NCI-H2196 treated with DMSO at 0.1 percent for 48 hours (cell line): ENCODE data around the gene CLCNKB.
"Not testable (repeated sequence)": the region's sequence is repeated elsewhere in the genome, so short reads cannot be mapped to it uniquely, and the experiment has no call there.

ENCODE experiments used
- DNase-seq: peaks from one replicate; lab custom pipeline; 2025; ENCODE audit not compliant: unreplicated experiment; lab: John Stamatoyannopoulos, UW

The CLCNKB gene

GRCh38 chr1:16014509-16015482 lies 28.8 kb upstream of the CLCNKB start:
- DNase-seq: no peak

GRCh38 chr1:16015491-16015890 lies 28.1 kb upstream of the CLCNKB start:
- DNase-seq: no peak

- DNase-seq: no peak
These were observed 27.4 kb upstream of the CLCNKB start for GRCh38 chr1:16015960-16016901.

GRCh38 chr1:16017076-16017460 lies 26.5 kb upstream of the CLCNKB start:
- DNase-seq: no peak

- no peak for DNase-seq
These were observed 25.9 kb upstream of the CLCNKB start, which contains the start of gene HSPB7 for GRCh38 chr1:16017461-16018303. TSS of gene HSPB7 (minus strand) at chr1:16018043. CDS start at chr1:16017963, 80 bp downstream.

- no peak for DNase-seq
These were observed 25.3 kb upstream of the CLCNKB start for GRCh38 chr1:16018308-16018707.

- no peak for DNase-seq
These were observed 24.6 kb upstream of the CLCNKB start for GRCh38 chr1:16018749-16019643.

- DNase-seq: no peak
These were observed 23.8 kb upstream of the CLCNKB start for GRCh38 chr1:16019644-16020277.

- no peak for DNase-seq
These were observed 23.3 kb upstream of the CLCNKB start for GRCh38 chr1:16020325-16020724.

- DNase-seq: not testable (repeated sequence)
These were observed 22.7 kb upstream of the CLCNKB start for GRCh38 chr1:16020878-16021277.

- DNase-seq: no peak
These were observed 21.9 kb upstream of the CLCNKB start, which contains the start of gene CLCNKA for GRCh38 chr1:16021681-16022080. TSS of gene CLCNKA (plus strand) at chr1:16022036. CDS start at chr1:16022620, 584 bp downstream.

GRCh38 chr1:16022393-16022792 lies 21.2 kb upstream of the CLCNKB start:
- no peak for DNase-seq

- no peak for DNase-seq
These were observed 20.4 kb upstream of the CLCNKB start for GRCh38 chr1:16023050-16023653.

- not testable (repeated sequence) for DNase-seq
These were observed 17.3 kb upstream of the CLCNKB start for GRCh38 chr1:16026302-16026701.

- DNase-seq: no peak
These were observed 16.7 kb upstream of the CLCNKB start for GRCh38 chr1:16026723-16027484.

- no peak for DNase-seq
These were observed 15.2 kb upstream of the CLCNKB start for GRCh38 chr1:16028237-16029002.

GRCh38 chr1:16029003-16029268 lies 14.6 kb upstream of the CLCNKB start:
- DNase-seq: not testable (repeated sequence)
